PFSK-1 (cell line): ENCODE results near the gene C7orf57.

Experiments
- FOXP2 ChIP-seq: optimal IDR thresholded peaks from 2 replicates; pipeline ENCODE3; 2011; ENCODE audit warnings: borderline replicate concordance, control low read depth, inconsistent platforms; ENCODE audit not compliant: insufficient read depth; ENCODE audit errors: extremely low read length, extremely low read depth
- POLR2AphosphoS5 ChIP-seq: IDR thresholded peaks from 2 replicates; pipeline ENCODE4 v1.6.1; 2012; ENCODE audit warnings: low read depth, mild to moderate bottlenecking, control low read depth, low read length, moderate library complexity
- REST ChIP-seq, 2 experiments: IDR thresholded peaks; 2 replicates each; pipeline versions ENCODE4 v1.6.1 to v1.8.0; 2011 to 2012; ENCODE audit warnings: low read depth in 2 of 2, low read length in 2 of 2, control low read depth in 1 of 2, inconsistent platforms in 1 of 2, mild to moderate bottlenecking in 1 of 2, moderate library complexity in 1 of 2; ENCODE audit not compliant: insufficient read depth in 1 of 2
- SIN3A ChIP-seq: IDR thresholded peaks from 2 replicates; pipeline ENCODE4 v1.6.1; 2012; ENCODE audit warnings: mild to moderate bottlenecking, low read length, moderate library complexity, borderline replicate concordance; ENCODE audit not compliant: insufficient read depth
- TAF1 ChIP-seq: IDR thresholded peaks from 2 replicates; pipeline ENCODE4 v1.6.1; 2012; ENCODE audit warnings: low read length, control low read depth, borderline replicate concordance; ENCODE audit not compliant: insufficient read depth

The C7orf57 gene

GRCh38 chr7:48011951-48012350 lies 23.4 kb upstream of the C7orf57 start:
- TF ChIP-seq FOXP2 (no peak), SIN3A (no peak), TAF1 (no peak), REST (IDR thresholded peaks at IDR 0.05; ENCODE audit: insufficient read depth in 1 of 2, low read depth in 2 of 2, low read length in 2 of 2) (no peak), POLR2AphosphoS5 (no peak)

- TF ChIP-seq SIN3A (no peak), REST (IDR thresholded peaks at IDR 0.05; ENCODE audit: insufficient read depth in 1 of 2, low read depth in 2 of 2, low read length in 2 of 2) (no peak), FOXP2 (no peak)
Measured at GRCh38 chr7:48016641-48017040, 18.7 kb upstream of the C7orf57 start.

GRCh38 chr7:48017674-48018073 lies 17.7 kb upstream of the C7orf57 start:
- TF ChIP-seq POLR2AphosphoS5 (no peak), FOXP2 (no peak), REST (IDR thresholded peaks at IDR 0.05; ENCODE audit: insufficient read depth in 1 of 2, low read depth in 2 of 2, low read length in 2 of 2) (no peak), TAF1 (no peak), SIN3A (no peak)

GRCh38 chr7:48025624-48026023 lies 9.7 kb upstream of the C7orf57 start:
- TF ChIP-seq TAF1 (no peak), POLR2AphosphoS5 (no peak), SIN3A (no peak), FOXP2 (no peak), REST (IDR thresholded peaks at IDR 0.05; ENCODE audit: insufficient read depth in 1 of 2, low read depth in 2 of 2, low read length in 2 of 2) (no peak)

- TF ChIP-seq TAF1 (no peak), SIN3A (no peak), REST (IDR thresholded peaks at IDR 0.05; ENCODE audit: insufficient read depth in 1 of 2, low read depth in 2 of 2, low read length in 2 of 2) (no peak), FOXP2 (no peak), POLR2AphosphoS5 (no peak)
Measured at GRCh38 chr7:48028938-48029337, 6.4 kb upstream of the C7orf57 start, which contains the start of gene SUN3. Gene SUN3, minus strand, starts transcription at chr7:48029107. Its CDS starts 169 bp downstream, at chr7:48028938.
